ENCODE results near the gene FAM184A. TPM values are rescaled to one million over a fixed set of nuclear protein-coding genes. Genes with fewer than 3 reads are reported as not detected.
"Not testable (repeated sequence)": the region's sequence is repeated elsewhere in the genome, so short reads cannot be mapped to it uniquely, and the experiment has no call there.

Gene FAM184A
- total RNA-seq, 1 donor from 2014 or later: 2.0 TPM

DNA sequence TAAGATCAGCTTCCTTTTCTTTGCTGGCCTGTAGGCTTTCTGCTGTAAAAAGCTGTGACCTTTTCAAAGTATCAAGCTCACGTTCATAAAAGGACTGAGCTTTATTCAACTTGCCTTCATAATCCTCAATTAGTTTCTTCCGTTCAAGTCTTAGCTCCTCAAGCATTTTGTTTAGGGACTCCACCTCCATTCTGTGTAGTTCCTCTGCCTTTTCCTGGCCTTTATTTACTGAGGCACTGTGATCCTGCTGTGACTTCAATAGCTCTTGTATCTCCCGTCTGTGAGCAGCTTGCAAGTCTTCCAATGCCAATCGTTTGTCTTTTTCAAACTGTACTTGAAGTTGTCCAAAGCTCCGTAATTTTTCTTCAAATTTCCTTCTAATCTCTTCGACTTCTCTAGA, 54.4 kb downstream of the FAM184A start:
- H3K4me2 ChIP-seq (ENCODE audit: low read length): no peak overlapping the region
- H3K4me1 Mint-ChIP-seq (ENCODE audit: low read depth, unreplicated experiment): no peaks in the 10 kb centered on the region

DNA sequence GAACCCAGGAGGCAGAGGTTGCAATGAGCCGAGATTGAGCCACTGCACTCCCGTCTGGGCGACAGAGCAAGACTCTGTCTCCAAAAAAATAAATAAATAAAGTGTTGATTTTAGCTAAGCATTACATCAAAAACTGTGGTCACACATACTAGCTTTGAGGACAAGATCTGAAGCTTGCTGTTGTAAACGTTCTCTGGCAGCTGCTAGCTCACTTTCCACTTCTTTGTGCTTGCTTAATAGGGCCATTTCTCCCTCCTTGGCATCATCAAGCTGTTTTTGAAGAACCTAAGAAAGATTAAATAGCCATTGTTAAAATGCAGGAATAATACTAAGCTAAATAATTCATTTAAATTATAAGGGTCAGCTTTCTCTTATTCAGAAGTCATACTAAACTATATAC, 55.7 kb downstream of the FAM184A start:
- Mint-ChIP-seq H3K36me3 (ENCODE audit: low read depth, unreplicated experiment) (no peaks in the 10 kb centered on the region), H3K27me3 (ENCODE audit: low read depth, unreplicated experiment) (no peaks in the 10 kb centered on the region), H3K4me1 (ENCODE audit: low read depth, unreplicated experiment) (no peaks in the 10 kb centered on the region), H3K27ac (ENCODE audit: unreplicated experiment) (no peak overlapping the region), H3K9me3 (ENCODE audit: unreplicated experiment) (no peaks in the 10 kb centered on the region), H3K4me3 (ENCODE audit: unreplicated experiment) (no peak overlapping the region)
- Histone ChIP-seq H3K4me2 (ENCODE audit: low read length) (no peak overlapping the region), H3K4me3 (ENCODE audit: insufficient read depth, low read depth, low read length) (no peak overlapping the region), H3K9ac (ENCODE audit: low read length) (no peak overlapping the region), H3K4me1 (ENCODE audit: insufficient read depth, low read length) (no peaks in the 10 kb centered on the region), H3K79me2 (ENCODE audit: insufficient read depth, low read length) (no peaks in the 10 kb centered on the region), H3K27me3 (ENCODE audit: insufficient read depth, low read length) (no peaks in the 10 kb centered on the region), H2AFZ (ENCODE audit: low read depth, low read length) (no peak overlapping the region), H3K36me3 (ENCODE audit: insufficient read depth, low read length) (no peaks in the 10 kb centered on the region), H3K9me3 (ENCODE audit: insufficient read depth, low read depth, low read length) (no peaks in the 10 kb centered on the region), H3K27ac (ENCODE audit: low read depth, low read length) (no peak overlapping the region), H4K20me1 (ENCODE audit: insufficient read depth, low read length) (no peaks in the 10 kb centered on the region)
- no peak for TF ChIP-seq EZH2 (IDR thresholded peaks at IDR 0.05; ENCODE audit: insufficient read depth, low read length)
- TF ChIP-seq, protein P1, sequence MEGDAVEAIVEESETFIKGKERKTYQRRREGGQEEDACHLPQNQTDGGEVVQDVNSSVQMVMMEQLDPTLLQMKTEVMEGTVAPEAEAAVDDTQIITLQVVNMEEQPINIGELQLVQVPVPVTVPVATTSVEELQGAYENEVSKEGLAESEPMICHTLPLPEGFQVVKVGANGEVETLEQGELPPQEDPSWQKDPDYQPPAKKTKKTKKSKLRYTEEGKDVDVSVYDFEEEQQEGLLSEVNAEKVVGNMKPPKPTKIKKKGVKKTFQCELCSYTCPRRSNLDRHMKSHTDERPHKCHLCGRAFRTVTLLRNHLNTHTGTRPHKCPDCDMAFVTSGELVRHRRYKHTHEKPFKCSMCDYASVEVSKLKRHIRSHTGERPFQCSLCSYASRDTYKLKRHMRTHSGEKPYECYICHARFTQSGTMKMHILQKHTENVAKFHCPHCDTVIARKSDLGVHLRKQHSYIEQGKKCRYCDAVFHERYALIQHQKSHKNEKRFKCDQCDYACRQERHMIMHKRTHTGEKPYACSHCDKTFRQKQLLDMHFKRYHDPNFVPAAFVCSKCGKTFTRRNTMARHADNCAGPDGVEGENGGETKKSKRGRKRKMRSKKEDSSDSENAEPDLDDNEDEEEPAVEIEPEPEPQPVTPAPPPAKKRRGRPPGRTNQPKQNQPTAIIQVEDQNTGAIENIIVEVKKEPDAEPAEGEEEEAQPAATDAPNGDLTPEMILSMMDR (IDR thresholded peaks at IDR 0.05; ENCODE audit: insufficient read depth, low read depth, low read length): no peak
- FAIRE-seq: no peak
- no peak for DNase-seq (ENCODE audit: low read depth)

More for the DNA sequence above, 54.4 kb downstream of the FAM184A start:
- Mint-ChIP-seq H3K27me3 (ENCODE audit: low read depth, unreplicated experiment) (no peaks in the 10 kb centered on the region), H3K36me3 (ENCODE audit: low read depth, unreplicated experiment) (no peaks in the 10 kb centered on the region), H3K27ac (ENCODE audit: unreplicated experiment) (no peak overlapping the region), H3K9me3 (ENCODE audit: unreplicated experiment) (no peaks in the 10 kb centered on the region), H3K4me3 (ENCODE audit: unreplicated experiment) (no peak overlapping the region)
- FAIRE-seq (no peak), DNase-seq (ENCODE audit: low read depth) (no peak)
- no peak overlapping the region for H3K27ac ChIP-seq (ENCODE audit: low read depth, low read length)
- no peaks in the 10 kb centered on the region for H3K9me3 ChIP-seq (ENCODE audit: insufficient read depth, low read depth, low read length)
- H3K9ac ChIP-seq (ENCODE audit: low read length): no peak overlapping the region
- no peaks in the 10 kb centered on the region for H3K4me1 ChIP-seq (ENCODE audit: insufficient read depth, low read length)
- no peak for TF ChIP-seq EZH2 (IDR thresholded peaks at IDR 0.05; ENCODE audit: insufficient read depth, low read length)
- TF ChIP-seq, protein P1 (IDR thresholded peaks at IDR 0.05; ENCODE audit: insufficient read depth, low read depth, low read length): no peak
- no peaks in the 10 kb centered on the region for H3K27me3 ChIP-seq (ENCODE audit: insufficient read depth, low read length)
- H2AFZ ChIP-seq (ENCODE audit: low read depth, low read length): no peak overlapping the region
- no peaks in the 10 kb centered on the region for H3K79me2 ChIP-seq (ENCODE audit: insufficient read depth, low read length)
- H4K20me1 ChIP-seq (ENCODE audit: insufficient read depth, low read length): no peaks in the 10 kb centered on the region
- no peak overlapping the region for H3K4me3 ChIP-seq (ENCODE audit: insufficient read depth, low read depth, low read length)
- H3K36me3 ChIP-seq (ENCODE audit: insufficient read depth, low read length): no peaks in the 10 kb centered on the region

DNA sequence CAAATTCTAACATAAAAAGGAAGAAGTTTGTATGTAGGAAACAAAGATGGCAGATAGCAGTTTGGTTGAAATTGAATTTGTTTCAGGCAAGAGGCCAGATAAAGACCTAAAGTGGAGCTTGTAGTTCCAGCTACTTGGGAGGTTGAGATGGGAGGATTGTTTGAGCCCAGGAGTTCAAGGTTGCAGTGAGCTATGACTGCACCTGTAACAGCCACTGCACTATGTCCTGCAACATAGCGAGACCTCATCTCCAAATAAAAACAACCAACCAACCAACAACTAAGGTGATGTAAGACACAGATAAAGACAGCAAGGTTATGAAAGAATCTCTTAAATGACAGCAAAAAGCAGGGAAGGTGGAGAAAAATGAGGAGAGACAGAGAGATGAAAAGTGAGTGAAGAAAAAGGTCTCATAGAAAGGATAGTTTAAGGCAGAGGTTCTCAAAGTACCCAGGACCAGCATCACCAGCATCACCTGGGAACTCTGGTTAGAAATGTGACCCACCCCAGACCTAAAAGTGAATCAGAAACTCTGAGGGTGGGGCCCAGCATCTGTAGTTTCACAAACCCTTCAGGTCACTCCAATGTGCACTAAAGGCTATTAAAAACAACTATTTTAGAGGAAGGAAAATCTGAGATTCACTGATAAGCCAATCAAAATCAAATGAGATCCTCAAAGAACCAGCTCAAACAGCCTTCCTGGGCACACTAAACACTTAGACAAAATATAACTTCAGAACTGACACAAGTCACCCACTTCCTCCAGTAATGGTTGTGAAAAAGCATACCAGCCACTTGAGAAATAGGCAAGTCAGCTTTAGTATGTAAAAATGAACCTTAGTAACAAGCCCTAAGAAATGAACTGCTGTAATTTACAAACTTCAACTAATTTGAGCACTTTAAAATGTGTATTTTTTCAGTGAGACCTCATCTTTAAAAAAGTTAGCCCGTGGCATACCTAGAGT, 57.6 kb downstream of the FAM184A start:
- Histone ChIP-seq H3K36me3 (ENCODE audit: insufficient read depth, low read length) (no peaks in the 10 kb centered on the region), H3K4me2 (ENCODE audit: low read length) (no peak overlapping the region), H3K4me1 (ENCODE audit: insufficient read depth, low read length) (no peaks in the 10 kb centered on the region), H3K9ac (ENCODE audit: low read length) (no peak overlapping the region), H3K9me3 (ENCODE audit: insufficient read depth, low read depth, low read length) (no peaks in the 10 kb centered on the region), H2AFZ (ENCODE audit: low read depth, low read length) (no peak overlapping the region), H3K27ac (ENCODE audit: low read depth, low read length) (no peak overlapping the region), H3K27me3 (ENCODE audit: insufficient read depth, low read length) (no peaks in the 10 kb centered on the region), H3K79me2 (ENCODE audit: insufficient read depth, low read length) (no peaks in the 10 kb centered on the region), H3K4me3 (ENCODE audit: insufficient read depth, low read depth, low read length) (no peak overlapping the region), H4K20me1 (ENCODE audit: insufficient read depth, low read length) (no peaks in the 10 kb centered on the region)
- no peaks in the 10 kb centered on the region for H3K27me3 Mint-ChIP-seq (ENCODE audit: low read depth, unreplicated experiment)
- FAIRE-seq (no peak), DNase-seq (ENCODE audit: low read depth) (no peak)
- no peak overlapping the region for H3K4me3 Mint-ChIP-seq (ENCODE audit: unreplicated experiment)
- H3K36me3 Mint-ChIP-seq (ENCODE audit: low read depth, unreplicated experiment): no peaks in the 10 kb centered on the region
- no peak for TF ChIP-seq EZH2 (IDR thresholded peaks at IDR 0.05; ENCODE audit: insufficient read depth, low read length)
- TF ChIP-seq, protein P1 (IDR thresholded peaks at IDR 0.05; ENCODE audit: insufficient read depth, low read depth, low read length): no peak
- H3K27ac Mint-ChIP-seq (ENCODE audit: unreplicated experiment): no peak overlapping the region
- H3K4me1 Mint-ChIP-seq (ENCODE audit: low read depth, unreplicated experiment): no peaks in the 10 kb centered on the region
- H3K9me3 Mint-ChIP-seq (ENCODE audit: unreplicated experiment): no peaks in the 10 kb centered on the region

DNA sequence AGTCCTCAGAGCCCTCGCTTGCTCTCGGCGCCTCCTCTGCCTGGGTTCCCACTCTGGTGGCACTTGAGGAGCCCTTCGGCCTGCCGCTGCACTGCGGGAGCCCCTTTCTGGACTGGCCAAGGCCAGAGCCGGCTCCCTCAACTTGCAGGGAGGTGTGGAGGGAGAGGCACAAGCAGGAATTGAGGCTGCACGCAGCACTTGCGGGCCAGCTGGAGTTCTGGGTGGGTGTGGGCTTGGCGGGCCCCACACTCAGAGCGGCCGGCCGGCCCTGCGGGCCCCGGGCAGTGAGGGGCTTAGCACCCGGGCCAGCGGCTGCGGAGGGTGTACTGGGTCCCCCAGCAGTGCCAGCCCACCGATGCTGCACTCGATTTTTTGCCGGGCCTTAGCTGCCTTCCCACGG, 63.3 kb downstream of the FAM184A start:
- H3K27me3 ChIP-seq (ENCODE audit: insufficient read depth, low read length); H3K9me3 ChIP-seq (ENCODE audit: insufficient read depth, low read depth, low read length); H3K36me3 Mint-ChIP-seq (ENCODE audit: low read depth, unreplicated experiment); H3K4me1 ChIP-seq (ENCODE audit: insufficient read depth, low read length); H3K27ac Mint-ChIP-seq (ENCODE audit: unreplicated experiment); H3K36me3 ChIP-seq (ENCODE audit: insufficient read depth, low read length); H3K4me2 ChIP-seq (ENCODE audit: low read length); FAIRE-seq; H3K9ac ChIP-seq (ENCODE audit: low read length); H4K20me1 ChIP-seq (ENCODE audit: insufficient read depth, low read length); H2AFZ ChIP-seq (ENCODE audit: low read depth, low read length); H3K27ac ChIP-seq (ENCODE audit: low read depth, low read length); H3K79me2 ChIP-seq (ENCODE audit: insufficient read depth, low read length); H3K4me3 ChIP-seq (ENCODE audit: insufficient read depth, low read depth, low read length); H3K9me3 Mint-ChIP-seq (ENCODE audit: unreplicated experiment); H3K4me3 Mint-ChIP-seq (ENCODE audit: unreplicated experiment); H3K27me3 Mint-ChIP-seq (ENCODE audit: low read depth, unreplicated experiment); DNase-seq (ENCODE audit: low read depth); H3K4me1 Mint-ChIP-seq (ENCODE audit: low read depth, unreplicated experiment): not testable (repeated sequence)

Measured in astrocyte (in vitro differentiated cells and primary cell).